ENCODE measurements around the gene CTDNEP1.

CTDNEP1 gene

GRCh38 chr17:7215136-7215638, 36.3 kb downstream of the CTDNEP1 start:
- DNase-seq (ENCODE audit: low read depth) = no peak

GRCh38 chr17:7214300-7215135, 37.0 kb downstream of the CTDNEP1 start:
- peak; percentile 98 for DNase-seq (ENCODE audit: low read depth)

GRCh38 chr17:7213895-7214299, 37.6 kb downstream of the CTDNEP1 start:
- DNase-seq (ENCODE audit: low read depth) = peak; percentile 41

- DNase-seq (ENCODE audit: low read depth) = no peak
These were observed 39.9 kb downstream of the CTDNEP1 start for GRCh38 chr17:7211491-7212273.

GRCh38 chr17:7208754-7209460, 42.6 kb downstream of the CTDNEP1 start:
- no peak for DNase-seq (ENCODE audit: low read depth)

GRCh38 chr17:7208027-7208571, 43.4 kb downstream of the CTDNEP1 start:
- no peak for DNase-seq (ENCODE audit: low read depth)

- no peak for DNase-seq (ENCODE audit: low read depth)
These were observed 44.2 kb downstream of the CTDNEP1 start for GRCh38 chr17:7207120-7208001.

- no peak for DNase-seq (ENCODE audit: low read depth)
These were observed 46.0 kb downstream of the CTDNEP1 start for GRCh38 chr17:7205561-7205960.

- peak; percentile 84 for DNase-seq (ENCODE audit: low read depth)
These were observed 46.6 kb downstream of the CTDNEP1 start for GRCh38 chr17:7204828-7205461.

- DNase-seq (ENCODE audit: low read depth) = no peak
These were observed 47.2 kb downstream of the CTDNEP1 start for GRCh38 chr17:7204336-7204735.

GRCh38 chr17:7203391-7203790, 48.1 kb downstream of the CTDNEP1 start:
- DNase-seq (ENCODE audit: low read depth) = no peak

GRCh38 chr17:7196651-7197401, 54.7 kb downstream of the CTDNEP1 start:
- DNase-seq (ENCODE audit: low read depth) = no peak

GRCh38 chr17:7195971-7196370, 55.6 kb downstream of the CTDNEP1 start:
- DNase-seq (ENCODE audit: low read depth) = no peak
